Central memory CD8-positive, alpha-beta T cell (primary cell): ENCODE results near the gene DHCR7.

Source experiments
- ATAC-seq: fragments of 150-1000 bp; cut with Tn5 transposase; replicated peaks from 2 replicates; pipeline ENCODE4 v1.10.0; 2022; ENCODE audit warnings: mild to moderate bottlenecking, moderate FRiP score, moderate number of reproducible peaks; ENCODE audit not compliant: poor library complexity, severe bottlenecking; ENCODE audit errors: extremely low read depth
- DNase-seq, 2 donors: peaks; one replicate each; pipeline ENCODE4 v3.0.0; 2021; ENCODE audit warnings: low spot score in 2 of 2
- H3K27ac Mint-ChIP-seq: one replicate; pipeline ENCODE4 v1.8.0; 2022; ENCODE audit warnings: low read depth, mild to moderate bottlenecking, moderate library complexity, mixed read lengths
- H3K27me3 Mint-ChIP-seq: one replicate; pipeline ENCODE4 v1.8.0; 2022; ENCODE audit warnings: mixed read lengths
- H3K36me3 Mint-ChIP-seq: one replicate; pipeline ENCODE4 v1.8.0; 2022; ENCODE audit warnings: mild to moderate bottlenecking, moderate library complexity, mixed read lengths; ENCODE audit not compliant: insufficient read depth
- H3K4me1 Mint-ChIP-seq: one replicate; pipeline ENCODE4 v1.8.0; 2022; ENCODE audit warnings: mixed read lengths
- H3K4me3 Mint-ChIP-seq: one replicate; pipeline ENCODE4 v1.8.0; 2022; ENCODE audit warnings: mild to moderate bottlenecking, moderate library complexity, mixed read lengths
- H3K9me3 Mint-ChIP-seq: one replicate; pipeline ENCODE4 v1.8.0; 2022; ENCODE audit warnings: mixed read lengths

Gene DHCR7, protein sequence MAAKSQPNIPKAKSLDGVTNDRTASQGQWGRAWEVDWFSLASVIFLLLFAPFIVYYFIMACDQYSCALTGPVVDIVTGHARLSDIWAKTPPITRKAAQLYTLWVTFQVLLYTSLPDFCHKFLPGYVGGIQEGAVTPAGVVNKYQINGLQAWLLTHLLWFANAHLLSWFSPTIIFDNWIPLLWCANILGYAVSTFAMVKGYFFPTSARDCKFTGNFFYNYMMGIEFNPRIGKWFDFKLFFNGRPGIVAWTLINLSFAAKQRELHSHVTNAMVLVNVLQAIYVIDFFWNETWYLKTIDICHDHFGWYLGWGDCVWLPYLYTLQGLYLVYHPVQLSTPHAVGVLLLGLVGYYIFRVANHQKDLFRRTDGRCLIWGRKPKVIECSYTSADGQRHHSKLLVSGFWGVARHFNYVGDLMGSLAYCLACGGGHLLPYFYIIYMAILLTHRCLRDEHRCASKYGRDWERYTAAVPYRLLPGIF

DNA sequence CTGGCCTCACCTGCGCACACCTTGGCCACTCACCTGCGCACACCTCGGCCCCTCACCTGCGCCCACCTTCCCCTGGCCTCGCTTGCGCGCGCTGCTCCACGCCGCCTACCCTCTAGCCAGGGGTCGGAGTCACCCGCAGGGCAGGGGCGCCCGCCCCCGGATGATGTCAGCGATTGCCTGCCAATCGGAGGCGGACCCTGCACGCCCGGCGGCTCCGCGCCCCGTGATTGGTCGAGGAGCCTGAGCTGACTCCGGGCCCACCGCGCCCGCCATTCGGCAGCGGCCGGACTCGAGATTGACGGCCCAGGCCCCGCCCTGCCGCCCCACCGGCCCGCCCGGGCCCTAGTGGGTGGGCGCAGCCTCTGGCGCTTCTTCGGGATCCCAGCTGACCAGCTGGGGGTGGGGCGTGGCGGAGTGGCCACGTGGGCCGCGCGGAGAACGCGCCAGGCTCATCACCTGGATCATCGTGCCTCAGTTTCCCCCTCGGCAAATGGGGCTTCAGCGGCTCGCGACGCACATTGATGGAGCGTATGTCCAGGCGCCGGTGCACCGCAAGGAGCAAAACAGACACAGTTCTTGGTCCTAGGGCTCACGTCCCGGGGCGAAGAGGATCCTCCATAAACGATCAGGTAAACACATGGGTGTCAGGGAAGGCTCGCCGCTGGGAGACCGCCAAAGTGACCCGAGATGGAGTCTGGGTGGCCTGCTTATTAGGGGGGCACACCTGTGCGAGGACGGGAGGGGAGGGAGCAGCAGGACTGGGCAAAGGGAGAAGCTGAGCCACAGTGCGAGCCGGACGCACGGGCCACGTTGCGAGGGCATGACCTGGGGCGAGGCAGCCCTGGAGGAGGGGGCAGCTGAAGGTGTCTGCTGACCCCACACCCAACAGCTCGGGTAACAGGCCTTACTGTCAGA is at the start of gene DHCR7:
Gene DHCR7, minus strand, starts transcription at position 137 of the 915 bp plus-strand sequence. CDS start 3,441 bp downstream, outside the sequence.
- Mint-ChIP-seq H3K36me3 (peaks cover 21% of the 10 kb centered on the region), H3K4me3 (peak within 1 kb of the TSS; percentile 86), H3K27me3 (no peaks in the 10 kb centered on the region), H3K9me3 (no peaks in the 10 kb centered on the region), H3K27ac (peak within 1 kb of the TSS; percentile 92), H3K4me1 (peaks cover 41% of the 10 kb centered on the region)
- peak; percentile 73 for ATAC-seq
- peak; percentile 82 to 85 for DNase-seq

DNA sequence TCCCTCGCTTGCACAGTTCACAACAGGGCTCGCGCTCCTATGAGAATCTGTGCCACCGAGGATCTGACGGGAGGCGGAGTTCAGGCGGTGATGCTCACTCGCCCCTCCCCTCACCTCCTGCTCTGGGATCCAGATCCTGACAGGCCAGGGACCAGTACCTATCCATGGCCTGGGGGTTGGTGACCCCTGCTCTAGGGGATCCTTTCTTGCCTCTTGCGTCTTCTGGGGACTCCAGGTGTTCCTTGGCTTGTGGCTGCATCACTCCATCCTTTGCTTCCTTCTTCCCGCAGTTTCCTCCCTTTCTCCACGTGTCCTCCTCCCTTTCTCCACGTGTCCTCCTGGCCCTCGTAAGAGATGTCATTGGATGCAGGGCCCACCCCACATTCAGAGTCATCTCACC is 48.2 kb upstream of the DHCR7 start:
- ATAC-seq (no peak), DNase-seq (no peak)
- no peaks in the 10 kb centered on the region for H3K9me3 Mint-ChIP-seq
- H3K4me1 Mint-ChIP-seq = peaks cover 5% of the 10 kb centered on the region
- no peaks in the 10 kb centered on the region for H3K27me3 Mint-ChIP-seq
- no peak overlapping the region for H3K27ac Mint-ChIP-seq
- no peak overlapping the region for H3K4me3 Mint-ChIP-seq
- peaks cover 60% of the 10 kb centered on the region for H3K36me3 Mint-ChIP-seq

DNA sequence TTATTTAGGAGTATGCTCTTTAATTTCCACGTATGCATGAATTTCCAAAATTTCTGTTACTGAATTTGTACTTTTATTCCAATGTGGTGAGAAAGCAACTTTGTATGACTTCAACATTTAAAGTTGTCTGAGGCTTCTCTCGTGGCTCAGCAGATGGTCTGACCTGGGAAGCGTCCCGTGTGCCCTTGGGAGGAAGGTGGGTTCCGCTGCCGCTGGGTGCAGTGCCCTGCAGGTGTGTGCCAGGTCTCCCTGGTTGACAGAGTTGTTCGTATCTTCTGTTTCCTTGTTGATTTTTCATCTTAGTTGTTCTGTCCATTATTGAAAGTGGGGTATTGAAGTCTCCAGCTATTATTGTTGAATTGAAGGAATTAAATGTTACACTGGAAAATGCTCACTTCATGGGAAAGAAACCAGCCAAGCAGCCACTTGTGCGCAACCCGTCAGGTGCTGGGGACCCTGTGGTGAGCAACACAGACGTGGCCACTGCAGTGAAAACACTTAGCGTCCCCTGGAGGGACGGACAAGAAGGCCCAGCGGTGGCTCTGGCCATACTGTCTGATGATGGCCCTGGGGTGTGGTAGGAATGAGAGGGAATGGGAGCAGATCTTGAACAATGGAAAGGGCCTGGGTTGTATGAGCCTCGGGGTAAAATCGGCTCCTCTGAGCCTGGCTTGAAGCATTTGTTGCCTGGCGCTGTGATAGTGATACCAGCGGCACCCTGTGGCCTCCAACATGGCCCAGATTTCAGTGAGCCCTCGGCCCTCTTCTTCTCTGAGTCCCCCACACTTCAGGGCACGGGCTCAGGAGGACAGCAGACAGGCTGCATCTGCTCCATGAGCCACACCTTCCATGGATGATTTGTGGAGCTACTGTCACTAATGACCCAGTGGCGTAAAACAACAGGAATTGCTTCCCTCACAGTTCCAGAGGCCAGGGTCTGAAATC is 47.4 kb upstream of the DHCR7 start:
- peak overlapping the region; percentile 7 for H3K27ac Mint-ChIP-seq

DNA sequence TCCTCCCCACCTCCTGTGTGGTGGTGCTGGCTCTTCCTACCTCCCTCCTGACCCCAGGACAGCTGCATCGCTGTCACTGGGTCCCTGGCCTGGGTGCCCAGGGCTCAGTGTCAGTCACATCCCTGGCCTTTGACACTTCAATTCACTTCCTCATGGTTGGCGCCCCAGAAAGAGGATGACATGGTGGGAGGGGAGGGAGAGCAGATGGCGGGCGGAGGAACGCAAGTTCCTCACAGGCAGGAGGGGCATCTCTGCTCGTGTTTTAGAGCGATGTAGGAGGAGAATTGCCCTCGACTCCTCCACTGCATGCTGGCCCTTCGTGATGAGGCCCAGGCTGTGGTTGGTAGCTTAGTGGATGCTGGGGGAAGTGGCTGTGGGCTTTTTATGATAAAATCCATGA is 43.7 kb upstream of the DHCR7 start:
- H3K27ac Mint-ChIP-seq = no peak overlapping the region
- H3K27me3 Mint-ChIP-seq = no peaks in the 10 kb centered on the region
- ATAC-seq = no peak
- peaks cover 41% of the 10 kb centered on the region for H3K36me3 Mint-ChIP-seq
- no peaks in the 10 kb centered on the region for H3K9me3 Mint-ChIP-seq
- no peak for DNase-seq
- H3K4me3 Mint-ChIP-seq = no peak overlapping the region
- H3K4me1 Mint-ChIP-seq = peaks cover 19% of the 10 kb centered on the region

More for the DNA sequence above, 47.4 kb upstream of the DHCR7 start:
- no peaks in the 10 kb centered on the region for H3K27me3 Mint-ChIP-seq
- H3K4me3 Mint-ChIP-seq = no peak overlapping the region
- peaks cover 8% of the 10 kb centered on the region for H3K4me1 Mint-ChIP-seq
- peaks cover 55% of the 10 kb centered on the region for H3K36me3 Mint-ChIP-seq
- no peaks in the 10 kb centered on the region for H3K9me3 Mint-ChIP-seq
- ATAC-seq (no peak), DNase-seq (no peak)

DNA sequence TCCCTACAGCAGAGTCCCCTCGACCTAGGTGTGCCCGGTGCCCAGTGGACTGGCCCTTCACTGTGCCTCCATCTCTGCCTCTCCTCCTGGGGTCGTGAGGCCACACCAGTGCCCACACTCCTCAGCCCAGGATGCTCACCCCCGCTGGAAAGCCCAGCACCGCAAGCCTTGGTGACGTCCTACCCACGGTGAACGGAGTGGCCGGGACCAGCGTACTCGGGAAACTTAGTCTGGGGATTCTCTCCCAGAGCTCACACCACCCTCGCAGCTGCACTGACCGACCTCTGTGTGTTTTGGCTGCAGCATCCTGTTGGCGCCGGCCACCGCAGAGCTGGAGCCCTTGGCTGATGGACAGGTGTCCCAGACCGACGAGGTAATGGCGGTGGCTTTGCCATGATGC is 43.3 kb upstream of the DHCR7 start:
- H3K9me3 Mint-ChIP-seq = no peaks in the 10 kb centered on the region
- H3K4me3 Mint-ChIP-seq = no peak overlapping the region
- no peak for ATAC-seq
- no peak for DNase-seq
- no peak overlapping the region for H3K27ac Mint-ChIP-seq
- H3K27me3 Mint-ChIP-seq = no peaks in the 10 kb centered on the region
- peaks cover 19% of the 10 kb centered on the region for H3K4me1 Mint-ChIP-seq
- peaks cover 39% of the 10 kb centered on the region for H3K36me3 Mint-ChIP-seq

DNA sequence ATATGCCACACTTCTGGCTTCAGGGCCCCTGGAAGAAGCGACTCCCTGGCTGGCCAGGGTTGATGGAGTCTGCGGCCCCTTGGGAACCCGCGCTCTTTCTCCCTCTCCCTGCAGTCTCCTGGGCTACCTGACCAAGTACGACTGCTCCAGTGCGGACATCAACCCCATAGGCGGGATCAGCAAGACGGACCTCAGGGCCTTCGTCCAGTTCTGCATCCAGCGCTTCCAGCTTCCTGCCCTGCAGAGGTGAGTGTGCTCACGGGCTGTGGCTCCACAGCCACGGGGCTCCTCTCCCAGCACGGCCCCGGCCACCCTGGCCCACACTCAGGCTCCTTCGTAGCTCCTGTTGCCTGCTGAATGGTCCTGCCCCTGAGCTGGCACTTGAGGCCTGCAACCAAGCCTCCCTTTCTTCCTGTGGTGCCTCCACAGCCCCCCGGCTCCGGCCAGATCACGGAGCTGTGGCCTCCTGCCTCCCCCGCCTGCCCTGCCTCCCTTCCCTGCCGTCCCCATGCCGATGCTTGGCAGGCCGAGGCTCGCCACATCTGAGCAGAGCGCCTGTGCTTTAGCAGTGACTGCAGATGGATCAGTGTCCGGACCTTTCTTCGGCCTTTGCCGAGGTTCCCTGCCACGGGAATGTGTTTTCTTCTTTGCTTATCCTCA is 42.7 kb upstream of the DHCR7 start:
- DNase-seq (no peak), ATAC-seq (no peak)
- Mint-ChIP-seq H3K27me3 (no peaks in the 10 kb centered on the region), H3K4me1 (peaks cover 19% of the 10 kb centered on the region), H3K36me3 (peaks cover 44% of the 10 kb centered on the region), H3K9me3 (no peaks in the 10 kb centered on the region), H3K4me3 (no peak overlapping the region), H3K27ac (no peak overlapping the region)

DNA sequence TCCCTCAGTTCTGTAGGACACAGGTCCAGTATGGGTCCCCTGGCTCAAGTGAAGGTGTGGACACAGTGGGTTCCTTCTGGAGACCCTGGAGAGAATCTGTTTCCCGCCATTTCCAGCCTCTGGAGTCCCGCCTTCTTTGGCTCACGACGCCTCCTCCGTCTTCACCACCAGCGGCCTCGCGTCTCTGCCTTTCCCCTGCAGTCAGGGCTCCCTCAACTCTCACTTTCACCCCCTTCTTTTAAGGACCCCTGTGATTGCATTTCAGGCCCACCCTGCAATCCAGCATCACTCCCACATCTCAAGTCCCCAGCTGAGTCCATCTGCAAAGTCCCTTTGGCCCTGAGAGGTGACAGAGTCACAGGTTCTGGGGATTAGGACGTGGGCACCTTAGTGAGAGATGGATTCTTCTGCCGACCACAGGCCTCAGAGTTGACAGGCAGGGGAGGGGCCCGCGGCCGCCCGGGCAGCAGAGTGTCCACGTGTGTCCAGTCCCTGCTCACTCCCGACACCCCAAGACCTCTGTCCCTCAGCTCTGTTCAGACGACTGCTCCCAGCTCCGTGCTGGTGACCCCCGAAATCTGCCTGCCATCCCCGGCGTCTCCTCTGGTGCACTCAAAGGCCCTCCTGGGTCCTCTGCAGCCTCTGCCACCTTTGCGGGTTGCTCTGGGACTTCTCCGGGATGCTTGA is 42.0 kb upstream of the DHCR7 start:
- DNase-seq = no peak
- no peak for ATAC-seq
- Mint-ChIP-seq H3K27ac (no peak overlapping the region), H3K36me3 (peaks cover 43% of the 10 kb centered on the region), H3K4me1 (peaks cover 19% of the 10 kb centered on the region), H3K4me3 (no peak overlapping the region), H3K27me3 (no peaks in the 10 kb centered on the region), H3K9me3 (no peaks in the 10 kb centered on the region)

DNA sequence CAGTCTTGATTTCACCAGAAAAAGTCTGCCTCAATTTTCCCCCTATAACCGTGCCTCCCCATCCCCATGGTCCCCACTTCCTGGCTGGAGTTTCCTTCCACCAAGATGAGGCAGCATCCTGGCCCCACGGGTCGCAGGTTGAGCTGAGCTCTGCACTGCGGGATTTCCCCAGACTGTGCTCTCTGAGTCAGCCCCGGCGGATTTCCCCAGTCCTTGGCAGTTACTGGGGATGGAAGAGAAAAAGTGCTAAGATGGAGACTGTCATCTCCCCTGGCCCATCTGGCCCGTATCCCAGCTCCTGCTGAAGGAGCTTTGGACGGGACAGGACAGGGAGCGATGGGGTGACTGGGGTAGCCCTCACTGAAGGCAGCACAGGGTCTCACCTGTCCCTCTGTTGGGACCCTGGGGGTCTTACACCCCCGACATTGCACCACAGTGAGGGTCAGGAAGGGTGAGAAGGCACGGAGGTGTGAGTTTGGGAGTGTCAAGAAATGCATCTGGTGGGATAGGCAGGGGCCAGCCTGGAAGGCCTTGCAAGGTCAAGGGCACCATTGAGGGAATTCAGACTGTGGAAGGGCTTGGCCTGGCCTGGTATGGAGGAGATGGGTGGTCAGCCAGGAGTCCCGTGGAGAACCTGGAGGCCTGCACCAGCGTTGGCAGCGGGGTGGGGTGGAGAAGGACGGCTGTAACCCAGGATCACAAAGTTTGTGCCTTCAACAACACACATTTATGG is 41.3 kb upstream of the DHCR7 start:
- Mint-ChIP-seq H3K4me1 (peaks cover 19% of the 10 kb centered on the region), H3K4me3 (no peak overlapping the region), H3K36me3 (peaks cover 39% of the 10 kb centered on the region), H3K27ac (peak overlapping the region; percentile 62), H3K9me3 (no peaks in the 10 kb centered on the region), H3K27me3 (no peaks in the 10 kb centered on the region)
- DNase-seq (no peak), ATAC-seq (no peak)

DNA sequence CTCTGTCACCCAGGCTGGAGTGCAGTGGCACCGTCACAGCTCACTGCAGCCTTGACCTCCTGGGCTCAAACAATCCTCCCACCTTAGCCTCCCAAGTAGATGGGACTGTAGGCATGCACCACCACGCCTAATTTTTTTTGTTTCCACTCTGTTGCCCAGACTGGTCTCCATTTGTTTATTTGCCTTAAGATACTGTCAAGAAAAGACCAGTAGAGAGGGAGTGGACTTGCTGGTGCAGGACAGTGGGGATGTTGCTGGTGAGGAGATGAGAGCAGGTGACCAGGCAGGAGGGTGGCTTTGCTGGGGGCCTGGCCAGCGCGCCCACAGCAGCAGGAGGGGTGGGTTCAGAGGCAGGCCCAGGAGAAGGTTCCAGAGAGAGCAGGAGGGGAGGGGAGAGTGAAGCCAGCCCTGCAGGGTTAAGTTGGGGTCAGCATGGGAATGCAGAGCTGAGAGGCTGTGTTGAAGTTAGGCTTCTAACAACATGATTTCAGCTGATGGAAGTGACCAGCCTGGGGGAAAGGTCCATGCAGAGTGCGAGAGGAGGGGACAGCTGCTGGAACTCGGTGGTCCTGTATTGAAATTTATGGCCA is 40.6 kb upstream of the DHCR7 start:
- Mint-ChIP-seq H3K4me1 (peaks cover 14% of the 10 kb centered on the region), H3K36me3 (peaks cover 42% of the 10 kb centered on the region), H3K9me3 (no peaks in the 10 kb centered on the region), H3K27ac (peak overlapping the region; percentile 62), H3K4me3 (no peak overlapping the region), H3K27me3 (no peaks in the 10 kb centered on the region)
- DNase-seq = no peak
- no peak for ATAC-seq

DNA sequence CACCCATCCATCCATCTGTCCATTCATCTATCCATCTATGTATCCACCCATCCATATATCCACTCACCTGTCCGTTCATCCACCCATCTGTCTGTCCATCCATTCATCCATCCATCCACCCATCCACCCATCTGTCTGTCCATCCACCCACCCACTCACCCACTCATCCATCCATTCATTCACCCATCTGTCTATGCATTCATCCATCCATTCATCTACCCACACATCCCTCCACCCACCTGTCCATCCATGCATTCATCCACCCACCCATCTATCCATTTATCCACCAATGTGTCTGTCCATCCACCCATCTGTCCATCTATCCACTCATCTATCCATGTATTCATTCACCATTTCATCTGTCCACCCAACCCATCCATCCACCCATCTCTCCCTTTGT is 38.1 kb upstream of the DHCR7 start:
- Mint-ChIP-seq H3K36me3 (peaks cover 42% of the 10 kb centered on the region), H3K27ac (no peak overlapping the region), H3K9me3 (no peaks in the 10 kb centered on the region), H3K4me3 (no peak overlapping the region), H3K4me1 (peaks cover 14% of the 10 kb centered on the region), H3K27me3 (no peaks in the 10 kb centered on the region)
- ATAC-seq (no peak), DNase-seq (no peak)
